Aorta (tissue), 5 donors: ENCODE measurements around the gene MAPRE3. TPM values are rescaled to one million over a fixed set of nuclear protein-coding genes. Genes with fewer than 3 reads are reported as not detected.

ENCODE experiments used
- ATAC-seq: fragments of 200-7000 bp; cut with Tn5 transposase; one replicate; pipeline ENCODE4 v1.9.1; 2022; ENCODE audit warnings: moderate library complexity; ENCODE audit not compliant: low FRiP score
- DNase-seq, 2 donors: peaks; one replicate each; pipeline ENCODE4 v3.0.0-alpha.2; 2020
- H3K27ac ChIP-seq, 2 donors: one replicate each; pipeline ENCODE4 v1.5.1; 2013; ENCODE audit warnings: low read length in 2 of 2, mild to moderate bottlenecking in 2 of 2, moderate library complexity in 2 of 2, control low read depth in 1 of 2, inconsistent platforms in 1 of 2, low read depth in 1 of 2
- H3K27me3 ChIP-seq, 2 donors: one replicate each; pipeline ENCODE4 v1.6.1; 2013; ENCODE audit warnings: control low read depth in 1 of 2, low read length in 1 of 2, mild to moderate bottlenecking in 1 of 2, moderate library complexity in 1 of 2; ENCODE audit not compliant: insufficient read depth in 2 of 2, control insufficient read depth in 1 of 2
- H3K36me3 ChIP-seq, 2 donors: one replicate each; pipeline ENCODE4 v1.6.1; 2013; ENCODE audit warnings: control low read depth in 1 of 2, low read length in 1 of 2, mild to moderate bottlenecking in 1 of 2; ENCODE audit not compliant: insufficient read depth in 2 of 2, control insufficient read depth in 1 of 2
- H3K4me1 ChIP-seq, 2 donors: one replicate each; pipeline ENCODE4 v1.6.1; 2013; ENCODE audit warnings: low read length in 2 of 2, control low read depth in 1 of 2, mild to moderate bottlenecking in 1 of 2, moderate library complexity in 1 of 2; ENCODE audit not compliant: insufficient read depth in 2 of 2, control insufficient read depth in 1 of 2
- H3K4me3 ChIP-seq, 2 donors: one replicate each; pipeline ENCODE4 v1.5.1; 2013; ENCODE audit warnings: low read length in 2 of 2, control low read depth in 1 of 2, mild to moderate bottlenecking in 1 of 2
- H3K9me3 ChIP-seq: one replicate; pipeline ENCODE4 v1.6.1; 2013; ENCODE audit warnings: mild to moderate bottlenecking, low read length; ENCODE audit not compliant: control insufficient read depth
- WGBS, 2 donors: extraction: QIAGEN DNeasy Blood & Tissue Kit; methylation state at CpG; one replicate each; pipeline ENCODE4 v1.1.7; 2013; 5-methylcytosine and 5-hydroxymethylcytosine counted together
- intact Hi-C, 2 donors: fragments of 100-400 bp; cut with DNase I; formaldehyde crosslinking; loops; one replicate each; pipeline versions ENCODE4 v1.14.2 to v1.15.0; 2022
- polyA plus RNA-seq, 2 donors: library from polyadenylated mRNA; stranded (reverse); fragments of 200-250 nt; gene quantifications; one replicate each; pipeline ENCODE4 v1.2.3, GENCODE V29; 2013
- total RNA-seq, 2 donors: library from RNA; stranded (reverse); fragmentation: NEBNext Ultra II Directional; extraction: Animal tissue kit (Norgen Biotek cat#: 25700); gene quantifications; one replicate each; pipeline ENCODE4 v1.2.1, GENCODE V29; 2021
- donor health status: healthy with polysubstance abuse.
- donor health status: Bipolar disorder and iron deficiency.
- donor health status: DM: no; HTN: no; CAD: no.
- donor health status: DM: no; HTN: no; CAD: no.
- donor health status: DM: yes; HTN: yes; CAD: no.

The MAPRE3 gene
- total and polyA plus RNA-seq, 4 donors: 7.9 to 26.7 (median 16.0) TPM

DNA sequence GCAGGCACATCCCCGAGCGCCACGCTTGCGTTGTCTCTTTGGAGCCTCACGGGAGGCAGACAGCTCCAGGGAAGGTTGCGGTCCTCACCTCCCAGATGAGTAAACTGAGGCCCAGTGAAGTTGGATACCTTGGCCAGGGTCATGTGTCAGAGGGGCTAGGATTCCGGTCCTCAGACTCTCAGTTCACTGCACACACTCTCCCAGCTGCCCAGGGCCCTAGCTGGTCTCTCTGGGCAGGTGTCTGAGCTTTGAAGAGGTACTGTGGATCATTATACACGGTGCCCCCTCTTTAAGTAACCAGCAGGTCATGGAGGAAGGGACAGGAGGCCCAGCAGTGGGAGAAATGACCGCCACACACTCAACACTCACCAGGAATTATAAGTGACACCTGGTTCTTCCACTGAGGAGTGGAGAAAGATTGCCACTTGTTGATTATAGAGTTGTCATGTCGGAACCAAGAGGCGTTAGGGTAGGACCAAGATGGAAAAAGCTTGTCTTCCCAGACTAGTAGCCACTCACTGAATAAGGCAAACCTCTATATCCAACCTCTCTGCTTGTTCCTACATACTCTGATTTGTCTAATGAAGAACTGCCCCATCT lies 62.9 kb downstream of the MAPRE3 start:
- peaks cover 0 to 3% of the 10 kb centered on the region in 2 donors for H3K4me1 ChIP-seq
- intact Hi-C loops: loop anchor here (5.0 kb wide), 1 partner anchor 49 kb away; no protein-coding TSS in a partner anchor
- peak overlapping the region in 1 of 2 donors; percentile 79 for H3K27ac ChIP-seq
- peak; percentile 1 for ATAC-seq
- no peaks in the 10 kb centered on the region for H3K27me3 ChIP-seq
- H3K4me3 ChIP-seq: peak overlapping the region; percentile 67 to 71
- WGBS, 2 donors: 2% methylated on average over 11 of the region's 11 CpGs
- no peaks in the 10 kb centered on the region for H3K9me3 ChIP-seq
- DNase-seq: no peak
- H3K36me3 ChIP-seq: peaks cover 0 to 8% of the 10 kb centered on the region in 2 donors

DNA sequence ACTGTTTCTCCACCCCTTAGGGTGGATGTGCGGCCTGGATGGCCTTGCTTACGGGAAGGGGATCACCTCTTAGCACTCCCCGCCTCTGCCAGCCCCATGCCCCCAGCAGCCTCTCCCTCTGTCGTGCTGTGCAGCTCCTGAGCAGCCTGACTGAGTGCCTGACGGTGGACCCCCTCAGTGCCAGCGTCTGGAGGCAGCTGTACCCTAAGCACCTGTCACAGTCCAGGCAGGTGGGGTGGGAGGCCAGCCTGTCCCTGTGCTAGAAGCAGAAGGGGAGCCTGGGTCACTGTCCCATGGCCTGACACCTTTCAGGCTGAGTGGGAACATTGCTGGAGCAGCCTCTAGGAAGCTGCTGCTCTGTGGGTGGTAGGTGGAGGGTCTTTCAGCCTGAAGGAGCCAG lies 67.6 kb downstream of the MAPRE3 start:
- Histone ChIP-seq H3K4me3 (no peak overlapping the region), H3K4me1 (peaks cover 0 to 3% of the 10 kb centered on the region in 2 donors), H3K27me3 (no peaks in the 10 kb centered on the region), H3K9me3 (no peaks in the 10 kb centered on the region), H3K27ac (no peak overlapping the region), H3K36me3 (peaks cover 0 to 16% of the 10 kb centered on the region in 2 donors)
- intact Hi-C loops: no loop called here
- no peak for ATAC-seq
- DNase-seq: peak in 1 of 2 donors; percentile 62
- 83 to 88% methylated on average over 6 of the region's 6 CpGs for WGBS, 2 donors

DNA sequence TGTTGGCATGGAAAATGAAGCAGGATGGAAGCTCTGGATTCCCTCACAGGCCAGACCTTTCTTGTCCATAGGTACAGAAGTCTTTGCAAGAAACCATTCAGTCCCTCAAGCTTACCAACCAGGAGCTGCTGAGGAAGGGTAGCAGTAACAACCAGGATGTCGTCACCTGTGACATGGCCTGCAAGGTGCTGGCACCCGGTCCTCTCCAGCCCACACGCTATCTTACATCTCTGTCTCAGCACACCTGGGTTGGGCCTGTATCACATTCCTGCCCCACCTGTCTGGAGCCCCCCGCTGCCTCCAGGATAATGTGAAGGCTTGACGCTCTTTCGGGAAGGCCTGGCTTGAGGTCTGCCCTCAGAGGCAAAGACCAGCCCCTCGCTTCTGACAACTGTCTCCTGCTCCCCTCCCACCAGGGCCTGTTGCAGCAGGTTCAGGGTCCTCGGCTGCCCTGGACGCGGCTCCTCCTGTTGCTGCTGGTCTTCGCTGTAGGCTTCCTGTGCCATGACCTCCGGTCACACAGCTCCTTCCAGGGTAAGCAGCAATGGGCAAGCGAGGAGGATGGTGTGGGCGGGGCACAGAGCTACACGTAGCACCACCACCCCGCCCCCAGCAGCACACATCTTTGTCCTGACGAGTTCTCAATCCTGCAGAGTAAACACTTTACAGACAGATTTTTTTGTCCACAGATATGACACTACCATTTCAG lies 68.3 kb downstream of the MAPRE3 start:
- intact Hi-C loops: no loop called here
- H3K4me3 ChIP-seq: no peak overlapping the region
- H3K27me3 ChIP-seq: no peaks in the 10 kb centered on the region
- no peak overlapping the region for H3K27ac ChIP-seq
- 82 to 84% methylated on average over 17 of the region's 17 CpGs for WGBS, 2 donors
- H3K4me1 ChIP-seq: peaks cover 0 to 2% of the 10 kb centered on the region in 2 donors
- peak in 1 of 2 donors; percentile 71 for DNase-seq
- ATAC-seq: no peak
- no peaks in the 10 kb centered on the region for H3K9me3 ChIP-seq
- peaks cover 0 to 16% of the 10 kb centered on the region in 2 donors for H3K36me3 ChIP-seq

DNA sequence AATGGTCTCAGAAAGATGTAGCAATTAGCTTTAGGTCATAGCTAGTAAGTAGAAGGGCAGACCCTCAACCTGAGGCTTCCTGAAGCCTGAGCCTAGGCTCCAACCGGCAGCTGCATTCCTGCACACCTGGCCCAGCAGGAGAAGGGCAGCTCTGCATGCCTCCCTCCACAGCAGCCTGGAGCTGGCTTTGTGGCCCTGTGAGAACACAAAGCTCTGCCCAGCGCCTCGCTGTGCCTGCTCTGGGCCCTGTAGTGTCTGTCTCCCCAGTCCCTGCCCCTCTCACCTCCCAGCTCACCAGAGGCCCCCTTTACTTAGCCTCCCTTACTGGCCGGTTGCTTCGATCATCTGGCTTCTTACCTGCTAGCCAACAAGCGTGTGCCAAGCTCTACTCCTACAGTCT lies 69.0 kb downstream of the MAPRE3 start:
- 89 to 90% methylated on average over 6 of the region's 6 CpGs for WGBS, 2 donors
- ATAC-seq (no peak), DNase-seq (peak in 1 of 2 donors; percentile 50)
- H3K9me3 ChIP-seq: no peaks in the 10 kb centered on the region
- H3K27me3 ChIP-seq: no peaks in the 10 kb centered on the region
- H3K27ac ChIP-seq: no peak overlapping the region
- H3K4me3 ChIP-seq: no peak overlapping the region
- intact Hi-C loops: no loop called here
- no peaks in the 10 kb centered on the region for H3K4me1 ChIP-seq
- peaks cover 0 to 16% of the 10 kb centered on the region in 2 donors for H3K36me3 ChIP-seq

DNA sequence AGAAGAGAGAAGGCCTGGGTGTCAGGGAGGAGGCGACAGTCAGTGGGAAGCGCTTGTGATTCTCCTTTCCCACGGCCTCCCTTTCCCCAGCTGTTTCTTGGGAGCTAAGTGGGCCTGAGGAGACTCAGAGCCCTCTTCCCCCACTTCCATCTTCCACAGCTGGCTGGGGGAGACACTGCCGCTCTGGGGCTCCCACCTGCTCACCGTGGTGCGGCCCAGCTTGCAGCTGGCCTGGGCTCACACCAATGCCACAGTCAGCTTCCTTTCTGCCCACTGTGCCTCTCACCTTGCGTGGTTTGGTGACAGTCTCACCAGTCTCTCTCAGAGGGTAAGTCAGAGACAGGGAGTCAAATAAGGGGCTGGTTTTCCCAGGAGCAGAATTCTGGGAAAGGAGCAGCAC lies 69.4 kb downstream of the MAPRE3 start:
- Histone ChIP-seq H3K36me3 (peaks cover 0 to 16% of the 10 kb centered on the region in 2 donors), H3K4me1 (no peaks in the 10 kb centered on the region), H3K27me3 (no peaks in the 10 kb centered on the region), H3K9me3 (no peaks in the 10 kb centered on the region), H3K4me3 (no peak overlapping the region), H3K27ac (no peak overlapping the region)
- no peak for ATAC-seq
- WGBS, 2 donors: 91 to 97% methylated on average over 7 of the region's 7 CpGs
- intact Hi-C loops: loop anchor here in 1 of 2 donors (5.0 kb wide), 1 partner anchor 37 kb away; the partner anchor contains the start of gene EMILIN1
- peak in 1 of 2 donors; percentile 62 for DNase-seq

DNA sequence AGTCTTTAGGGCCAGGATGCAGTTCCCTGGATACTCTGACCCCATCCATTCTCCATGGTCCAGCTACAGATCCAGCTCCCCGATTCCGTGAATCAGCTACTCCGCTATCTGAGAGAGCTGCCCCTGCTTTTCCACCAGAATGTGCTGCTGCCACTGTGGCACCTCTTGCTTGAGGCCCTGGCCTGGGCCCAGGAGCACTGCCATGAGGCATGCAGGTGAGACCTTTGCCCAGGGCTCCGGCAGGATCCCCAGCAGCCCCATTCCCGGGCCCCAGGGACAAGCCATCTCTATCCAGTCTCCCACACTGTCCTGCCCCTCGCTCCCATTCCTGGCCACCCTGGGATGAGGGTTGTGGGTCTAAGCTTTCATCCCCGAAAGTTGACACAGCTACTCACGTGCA lies 69.8 kb downstream of the MAPRE3 start:
- Histone ChIP-seq H3K4me3 (no peak overlapping the region), H3K36me3 (peaks cover 0 to 16% of the 10 kb centered on the region in 2 donors), H3K9me3 (no peaks in the 10 kb centered on the region), H3K4me1 (no peaks in the 10 kb centered on the region), H3K27ac (no peak overlapping the region), H3K27me3 (no peaks in the 10 kb centered on the region)
- 88 to 90% methylated on average over 8 of the region's 8 CpGs for WGBS, 2 donors
- ATAC-seq (no peak), DNase-seq (no peak)
- intact Hi-C loops: loop anchor here in 1 of 2 donors (5.0 kb wide), 1 partner anchor 37 kb away; the partner anchor contains the start of gene EMILIN1

DNA sequence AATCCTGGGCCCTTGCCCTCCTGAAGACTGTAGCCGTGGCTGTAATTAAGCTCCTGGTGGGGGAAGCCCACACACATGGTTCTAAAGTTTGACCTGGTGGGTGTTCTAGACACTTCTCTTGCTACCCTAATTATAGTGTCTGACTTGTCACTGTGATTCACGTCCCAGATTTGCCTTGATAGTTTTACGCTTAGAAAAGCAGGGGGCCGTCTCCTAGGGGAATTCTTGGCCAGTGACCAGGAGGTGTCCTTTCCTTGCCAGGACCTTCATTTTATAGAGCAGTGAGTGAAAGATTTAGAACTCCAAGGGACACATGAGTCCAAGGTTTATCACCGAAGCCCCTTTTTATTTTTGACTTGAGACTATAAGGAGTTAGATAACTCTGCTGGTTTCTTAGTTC lies 71.3 kb downstream of the MAPRE3 start:
- no peaks in the 10 kb centered on the region for H3K27me3 ChIP-seq
- 8 to 13% methylated on average over 5 of the region's 5 CpGs for WGBS, 2 donors
- no peak overlapping the region for H3K27ac ChIP-seq
- DNase-seq: no peak
- no peaks in the 10 kb centered on the region for H3K9me3 ChIP-seq
- H3K4me3 ChIP-seq: no peak overlapping the region
- intact Hi-C loops: loop anchor here in 1 of 2 donors (5.0 kb wide), 1 partner anchor 36 kb away; the partner anchor contains the start of gene EMILIN1
- H3K36me3 ChIP-seq: peaks cover 0 to 13% of the 10 kb centered on the region in 2 donors
- no peaks in the 10 kb centered on the region for H3K4me1 ChIP-seq
- peak; percentile 16 for ATAC-seq

DNA sequence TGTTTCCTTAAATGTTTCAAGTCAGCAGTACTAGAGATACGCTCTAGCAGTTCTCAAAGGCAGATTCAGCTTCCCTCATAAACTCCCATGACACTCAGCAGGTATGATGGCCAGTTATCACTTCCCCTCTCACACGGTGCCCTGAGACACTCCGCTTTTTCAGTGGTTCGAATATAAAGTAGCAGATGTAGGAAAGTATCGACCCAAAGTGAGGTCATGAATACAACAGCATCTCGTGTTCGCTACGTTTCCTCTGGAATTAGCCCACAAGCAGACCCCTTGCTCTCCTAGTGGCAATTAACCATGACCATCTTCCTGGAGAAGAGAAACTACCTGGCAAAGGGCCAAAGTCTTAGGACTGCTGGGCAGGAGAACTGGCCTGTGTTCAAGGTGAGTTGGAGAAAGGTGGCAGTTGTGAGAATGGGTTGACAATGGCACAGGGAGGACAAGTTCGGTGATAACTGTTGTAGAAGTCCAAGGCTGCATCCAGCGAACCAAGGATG lies 71.8 kb downstream of the MAPRE3 start:
- Histone ChIP-seq H3K27ac (no peak overlapping the region), H3K9me3 (no peaks in the 10 kb centered on the region), H3K27me3 (no peaks in the 10 kb centered on the region), H3K36me3 (peaks cover 0 to 12% of the 10 kb centered on the region in 2 donors), H3K4me1 (no peaks in the 10 kb centered on the region), H3K4me3 (no peak overlapping the region)
- ATAC-seq: no peak
- DNase-seq: no peak
- WGBS, 2 donors: 67 to 72% methylated on average over 10 of the region's 10 CpGs
- intact Hi-C loops: loop anchor here in 1 of 2 donors (5.0 kb wide), 1 partner anchor 35 kb away; the partner anchor contains the start of gene EMILIN1
